GM12878 (cell line): Measurements from ENCODE around the gene SNED1. TPM values are rescaled to one million over a fixed set of nuclear protein-coding genes. Genes with fewer than 3 reads are reported as not detected.

ENCODE experiments used
- ATAC-seq: fragments of 200-7000 bp; cut with Tn5 transposase; 3 replicates; pipeline ENCODE4 v1.9.1; 2020; ENCODE audit warnings: mild to moderate bottlenecking, moderate library complexity
- BruUV-seq: library from RNA; stranded (reverse); fragments of 400-500 nt; replicated peaks from 2 replicates; lab custom pipeline; 2021; lab: Mats Ljungman, UMichigan
- CTCF ChIA-PET: fragments of 300-600 bp; sonication (Branson Sonifier 250); formaldehyde crosslinking; extraction: SDS; loops from one replicate; lab custom pipeline; 2021; ENCODE audit warnings: inconsistent platforms; lab: Yijun Ruan, JAX
- POLR2A ChIA-PET: fragments of 350-600 bp; formaldehyde crosslinking; extraction: SDS; loops from one replicate; lab custom pipeline; 2021; ENCODE audit warnings: inconsistent platforms; lab: Charles Lee
- RAD21 ChIA-PET: fragments of 300-600 bp; sonication (Branson Sonifier 250); formaldehyde crosslinking; loops from one replicate; lab custom pipeline; 2023; ENCODE audit warnings: antibody characterized with exemption; ENCODE audit not compliant: unreplicated experiment; lab: Charles Lee
- SMC1A ChIA-PET: fragments of 300-600 bp; sonication (Branson Sonifier 250); formaldehyde crosslinking; loops from one replicate; lab custom pipeline; 2023; ENCODE audit not compliant: unreplicated experiment, uncharacterized antibody; lab: Charles Lee
- DNase-seq: peaks from one replicate; pipeline ENCODE4 v3.0.0-alpha.2; 2011; ENCODE audit warnings: low read depth, low spot score
- FAIRE-seq: peaks from 3 replicates; lab custom pipeline; 2011; peaks lifted over from hg19 to GRCh38; lab: Jason Lieb, UNC
- H2AFZ ChIP-seq: 2 replicates; pipeline ENCODE4 v1.6.0; 2011; ENCODE audit warnings: low read depth, low read length, control low read depth; ENCODE audit not compliant: control insufficient read depth
- H3K27ac ChIP-seq: 2 replicates; pipeline ENCODE4 v1.5.1; 2011; ENCODE audit warnings: control low read depth; ENCODE audit not compliant: control insufficient read depth, insufficient read depth
- H3K27me3 ChIP-seq, 2 experiments: replicated peaks in 1 of 2; 2 replicates each; pipeline versions ENCODE4 v1.6.0 to v1.6.1; 2011; ENCODE audit warnings: low read length in 1 of 2; ENCODE audit not compliant: control insufficient read depth in 2 of 2, insufficient read depth in 2 of 2
- H3K36me3 ChIP-seq, 2 experiments: 2 replicates each; pipeline ENCODE4 v1.5.1; 2011; ENCODE audit warnings: low read length in 1 of 2; ENCODE audit not compliant: control insufficient read depth in 2 of 2, insufficient read depth in 2 of 2
- H3K4me1 ChIP-seq: 2 replicates; pipeline ENCODE4 v1.6.1; 2011; ENCODE audit warnings: mild to moderate bottlenecking, low read length, moderate library complexity, mixed read lengths; ENCODE audit not compliant: control insufficient read depth, insufficient read depth
- H3K4me2 ChIP-seq: 2 replicates; pipeline ENCODE4 v1.6.0; 2011; ENCODE audit warnings: control low read depth; ENCODE audit not compliant: control insufficient read depth, insufficient read depth
- H3K4me3 ChIP-seq: fragments of 200-600 bp; sonication (generic); 2 replicates; pipeline ENCODE4 v1.5.1; 2016
- H3K79me2 ChIP-seq: 2 replicates; pipeline ENCODE4 v1.6.0; 2011; ENCODE audit warnings: low read length; ENCODE audit not compliant: control insufficient read depth, insufficient read depth
- H3K9ac ChIP-seq: 2 replicates; pipeline ENCODE4 v1.8.0; 2011; ENCODE audit warnings: low read length, control low read depth, mixed read lengths; ENCODE audit not compliant: control insufficient read depth, insufficient read depth
- H3K9me3 ChIP-seq: replicated peaks from 3 replicates; pipeline ENCODE4 v1.5.1; 2011; ENCODE audit warnings: mild to moderate bottlenecking, low read length; ENCODE audit not compliant: control insufficient read depth, insufficient read depth
- H4K20me1 ChIP-seq: 2 replicates; pipeline ENCODE4 v1.6.0; 2011; ENCODE audit not compliant: control insufficient read depth, insufficient read depth
- ATF3 ChIP-seq: IDR thresholded peaks from 2 replicates; pipeline ENCODE4 v1.6.1; 2011; ENCODE audit warnings: low read depth, mild to moderate bottlenecking, low read length, moderate library complexity, borderline replicate concordance; ENCODE audit errors: extremely low read depth
- BHLHE40 ChIP-seq, 2 experiments: fragments of 450-650 bp in 1 of 2; IDR thresholded peaks; 2 replicates each; pipeline ENCODE4 v1.6.1; 2011 to 2017; ENCODE audit warnings: low read depth in 2 of 2, borderline replicate concordance in 1 of 2, improper control_type of control experiment in 1 of 2, low read length in 1 of 2, mild to moderate bottlenecking in 1 of 2
- CBFB ChIP-seq: IDR thresholded peaks from 2 replicates; pipeline ENCODE4 v1.6.1; 2016; ENCODE audit warnings: antibody characterized with exemption, low read depth
- CBX3 ChIP-seq: fragments of 200-600 bp; sonication (generic); IDR thresholded peaks from 2 replicates; pipeline ENCODE4 v1.6.1; 2016; ENCODE audit warnings: low read depth, borderline replicate concordance
- CBX5 ChIP-seq: sonication (generic); IDR thresholded peaks from 2 replicates; pipeline ENCODE4 v1.6.1; 2016; ENCODE audit warnings: low read depth, moderate library complexity, mild to moderate bottlenecking, inconsistent platforms
- EGR1 ChIP-seq, 2 experiments: IDR thresholded peaks; 1 replicate in 1 of 2; 2 replicates in 1 of 2; pipeline ENCODE4 v1.6.1; 2011 to 2012; ENCODE audit warnings: low read depth in 2 of 2, low read length in 2 of 2, borderline replicate concordance in 1 of 2, mild to moderate bottlenecking in 1 of 2, moderate library complexity in 1 of 2
- FOS ChIP-seq: IDR thresholded peaks from 3 replicates; pipeline ENCODE4 v1.6.1; 2011; ENCODE audit warnings: borderline replicate concordance; ENCODE audit not compliant: insufficient read length; ENCODE audit errors: extremely low read depth
- HCFC1 ChIP-seq: fragments of 150-350 bp; IDR thresholded peaks from 2 replicates; pipeline ENCODE4 v1.6.1; 2014; ENCODE audit warnings: low read length
- HDAC6 ChIP-seq: fragments of 200-600 bp; sonication (generic); IDR thresholded peaks from one replicate; pipeline ENCODE4 v1.8.0; 2017; ENCODE audit warnings: antibody characterized with exemption; ENCODE audit not compliant: unreplicated experiment
- IRF3 ChIP-seq: fragments of 450-650 bp; IDR thresholded peaks from 2 replicates; pipeline ENCODE4 v1.6.1; 2014; ENCODE audit warnings: mild to moderate bottlenecking
- NFXL1 ChIP-seq: fragments of 450-650 bp; IDR thresholded peaks from 2 replicates; pipeline ENCODE4 v1.6.1; 2017; ENCODE audit warnings: antibody characterized with exemption, mild to moderate bottlenecking, borderline replicate concordance
- NFYA ChIP-seq: IDR thresholded peaks from 2 replicates; pipeline ENCODE4 v1.6.1; 2011; ENCODE audit warnings: low read depth, mild to moderate bottlenecking, low read length, improper control_type of control experiment, borderline replicate concordance
- NFYB ChIP-seq: IDR thresholded peaks from 2 replicates; pipeline ENCODE4 v1.6.1; 2011; ENCODE audit warnings: low read depth, mild to moderate bottlenecking, low read length, improper control_type of control experiment, moderate library complexity; ENCODE audit not compliant: insufficient read depth
- RAD21 ChIP-seq: IDR thresholded peaks from 2 replicates; pipeline ENCODE4 v1.6.1; 2011; ENCODE audit warnings: mild to moderate bottlenecking, low read depth, low read length, moderate library complexity; ENCODE audit not compliant: insufficient read depth
- SMC3 ChIP-seq: IDR thresholded peaks from 2 replicates; pipeline ENCODE4 v1.6.1; 2011; ENCODE audit warnings: low read length, improper control_type of control experiment, borderline replicate concordance
- TCF7 ChIP-seq: IDR thresholded peaks from 2 replicates; pipeline ENCODE4 v1.6.1; 2014; ENCODE audit warnings: antibody characterized with exemption, borderline replicate concordance
- YY1 ChIP-seq: IDR thresholded peaks from 2 replicates; pipeline ENCODE4 v1.6.1; 2011; ENCODE audit warnings: low read depth, mild to moderate bottlenecking, low read length
- ZNF217 ChIP-seq: fragments of 450-650 bp; IDR thresholded peaks from 2 replicates; pipeline ENCODE4 v1.6.1; 2017; ENCODE audit warnings: antibody characterized with exemption, mild to moderate bottlenecking
- WGBS: methylation state at CpG from one replicate; pipeline ENCODE4 v1.1.6; 2016; ENCODE audit warnings: low lambda C conversion rate; ENCODE audit not compliant: insufficient replicate concordance, insufficient coverage; ENCODE audit errors: missing lambda C conversion rate; 5-methylcytosine and 5-hydroxymethylcytosine counted together
- in situ Hi-C: fragments of 300-500 bp; cut with MboI; formaldehyde crosslinking; loops from 9 replicates; pipeline ENCODE4 v1.14.3; 2018; ENCODE audit warnings: mixed read lengths
- intact Hi-C: fragments of 100-400 bp; cut with micrococcal nuclease; formaldehyde crosslinking; loops from one replicate; pipeline ENCODE4 v1.14.2; 2022; ENCODE audit not compliant: unreplicated experiment
- polyA plus RNA-seq, 11 experiments: library from polyadenylated mRNA; depleted of rRNA in 4 of 11; unstranded in 6 of 11; stranded (reverse) in 5 of 11; fragments of >200 nt; fragmentation: Nextera tagmentation in 4 of 11; fragmentation: Illumina TruSeq in 1 of 11; extraction: Ambion mirVana in 4 of 11; extraction: Trizol in 1 of 11; gene quantifications; 1 replicate in 1 of 11; 2 replicates in 10 of 11; pipeline versions ENCODE4 v1.2.1 to v1.2.3, GENCODE V29; 2011 to 2016; ENCODE audit warnings: inconsistent platforms in 2 of 11, missing spikeins in 2 of 11, low read depth in 1 of 11
- total RNA-seq, 4 experiments: library from RNA; depleted of rRNA in 3 of 4; stranded (reverse); fragments of >200 nt in 3 of 4; fragmentation: Illumina TruSeq in 1 of 4; extraction: Trizol in 1 of 4; gene quantifications; 2 replicates each; pipeline versions ENCODE4 v1.2.1 to v1.2.3, GENCODE V29; 2013 to 2021

The SNED1 gene
- total and polyA plus RNA-seq, 10 of the 15 experiments (the other 5 are each of a cell fraction or from before 2014, with no cell fraction given) = 0.05 to 8.4 (median 3.0) TPM

DNA sequence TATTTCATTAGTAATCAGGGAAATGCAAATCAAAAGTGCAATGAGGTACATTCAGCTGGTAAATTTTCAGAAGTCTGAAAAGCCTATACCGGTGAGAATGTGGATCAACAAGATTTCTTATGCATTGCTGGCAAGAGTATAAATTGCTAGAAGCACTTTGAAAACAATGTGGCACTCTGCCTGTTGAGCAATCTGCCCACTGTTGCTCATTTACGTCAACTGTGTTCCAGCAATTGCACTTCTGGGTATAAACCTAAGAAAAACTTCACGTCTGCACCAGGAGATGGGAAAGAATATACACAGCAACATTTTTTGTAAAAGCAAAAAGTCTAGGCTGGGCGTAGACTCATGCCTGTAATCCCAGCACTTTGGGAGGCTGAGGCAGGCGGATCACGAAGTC, 62.9 kb downstream of the SNED1 start (continued):
- TF ChIP-seq CBX5 (no peak), BHLHE40 (IDR thresholded peaks at IDR 0.05; ENCODE audit: borderline replicate concordance in 1 of 2, low read depth in 2 of 2, low read length in 1 of 2) (no peak), EGR1 (IDR thresholded peaks at IDR 0.05; ENCODE audit: borderline replicate concordance in 1 of 2, low read depth in 2 of 2, low read length in 2 of 2) (no peak), RAD21 (no peak), IRF3 (no peak)
- TF ChIP-seq, all 136 proteins: peak for 0

DNA sequence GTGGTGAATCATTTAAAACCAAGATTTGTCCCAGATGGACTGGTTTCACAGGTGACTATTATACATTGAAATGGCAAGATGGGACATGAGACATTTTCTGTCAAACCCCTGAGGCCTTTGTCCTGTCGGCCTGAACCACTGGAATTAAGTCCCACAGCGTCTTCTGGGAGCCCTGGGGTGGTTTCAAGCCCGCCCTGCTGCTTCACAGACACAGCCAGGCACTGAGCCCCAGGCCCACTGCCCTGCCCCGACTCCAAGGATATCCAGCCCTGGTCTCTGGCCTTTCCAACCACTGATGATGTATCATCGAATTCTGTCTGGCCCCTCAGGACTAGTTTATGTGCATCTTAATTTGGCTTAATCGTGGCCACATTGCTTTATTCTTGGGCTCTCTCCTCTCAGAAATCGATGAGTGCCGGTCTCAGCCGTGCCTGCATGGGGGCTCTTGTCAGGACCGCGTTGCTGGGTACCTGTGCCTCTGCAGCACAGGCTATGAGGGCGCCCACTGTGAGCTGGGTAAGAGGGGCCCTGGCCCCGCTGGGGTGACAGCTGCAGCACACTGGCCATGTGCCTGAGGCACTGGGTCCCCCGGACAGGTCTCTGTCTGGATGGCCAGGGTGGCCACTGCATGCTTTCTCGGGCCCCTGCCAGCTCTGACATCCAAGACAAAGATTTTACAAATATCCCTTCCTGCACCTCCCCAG, 64.1 kb downstream of the SNED1 start:
- Histone ChIP-seq H3K4me1 (no peaks in the 10 kb centered on the region), H3K9me3 (no peaks in the 10 kb centered on the region), H3K36me3 (no peaks in the 10 kb centered on the region), H3K27ac (no peak overlapping the region), H3K4me2 (no peak overlapping the region), H3K9ac (no peak overlapping the region), H3K79me2 (no peaks in the 10 kb centered on the region), H4K20me1 (no peaks in the 10 kb centered on the region), H3K4me3 (no peak overlapping the region), H2AFZ (no peak overlapping the region), H3K27me3 (no peaks in the 10 kb centered on the region; a peak in 1 of 4 replicates)
- intact Hi-C loops (no loop called here), in situ Hi-C loops (no loop called here)
- TF ChIP-seq TCF7 (no peak), HDAC6 (no peak), CBX3 (no peak), NFXL1 (no peak), NFYB (no peak), SMC3 (no peak), ZNF217 (no peak), YY1 (no peak), CBFB (no peak), NFYA (no peak), ATF3 (no peak), FOS (no peak), HCFC1 (no peak)
- BruUV-seq = no TSS peak
- no peak for DNase-seq
- RAD21 ChIA-PET = no interaction called here
- no peak for FAIRE-seq
- CTCF ChIA-PET = interaction anchor here (0.9 kb wide), 1 partner anchor 16 kb away, joined by 6 read pairs; no protein-coding TSS in a partner anchor
- POLR2A ChIA-PET = no interaction called here
- no peak for ATAC-seq
- SMC1A ChIA-PET = no interaction called here
- 37% methylated on average over 15 of the region's 15 CpGs for WGBS
